ENCODE results near the gene KIF23. TPM values are rescaled to one million over a fixed set of nuclear protein-coding genes. Genes with fewer than 3 reads are reported as not detected.

KIF23 gene
- total RNA-seq, 1 donor from 2014 or later, result 193 TPM

- Histone ChIP-seq H3K27me3 (no peaks in the 10 kb centered on the region), H3K79me2 (ENCODE audit: low read depth) (peaks cover 43% of the 10 kb centered on the region), H3K4me2 (no peak overlapping the region), H4K20me1 (ENCODE audit: low read depth) (peaks cover 32% of the 10 kb centered on the region), H3K4me1 (no peaks in the 10 kb centered on the region), H3K4me3 (no peak overlapping the region), H3K36me3 (peaks cover 35% of the 10 kb centered on the region), H3F3A (ENCODE audit: low read depth) (no peaks in the 10 kb centered on the region), H3K9me3 (ENCODE audit: low read depth) (no peaks in the 10 kb centered on the region), H3K9ac (no peak overlapping the region), H3K27ac (no peak overlapping the region), H2AFZ (replicated peaks) (no peak overlapping the region)
- TF ChIP-seq CTCF (IDR thresholded peaks at IDR 0.05) (no peak), EZH2phosphoT487 (IDR thresholded peaks at IDR 0.05) (no peak), EZH2 (IDR thresholded peaks at IDR 0.05) (no peak)
- H3K9me3 Mint-ChIP-seq, result no peaks in the 10 kb centered on the region
- H3K27ac Mint-ChIP-seq, result no peak overlapping the region
- no peak for DNase-seq (ENCODE audit: low spot score)
- peaks cover 4% of the 10 kb centered on the region for H3K4me1 Mint-ChIP-seq
- H3K4me3 Mint-ChIP-seq, result no peak overlapping the region
- peaks cover 48% of the 10 kb centered on the region for H3K36me3 Mint-ChIP-seq
- no peaks in the 10 kb centered on the region for H3K27me3 Mint-ChIP-seq (ENCODE audit: insufficient read depth, low read depth)
Measured at GRCh38 chr15:69422336-69422895, 8.3 kb downstream of the KIF23 start.

- Histone ChIP-seq H3K27me3 (no peaks in the 10 kb centered on the region), H2AFZ (replicated peaks) (no peak overlapping the region), H3K9ac (no peak overlapping the region), H4K20me1 (ENCODE audit: low read depth) (peaks cover 18% of the 10 kb centered on the region), H3K4me3 (no peak overlapping the region), H3F3A (ENCODE audit: low read depth) (no peaks in the 10 kb centered on the region), H3K79me2 (ENCODE audit: low read depth) (peaks cover 27% of the 10 kb centered on the region), H3K4me2 (no peak overlapping the region), H3K9me3 (ENCODE audit: low read depth) (no peaks in the 10 kb centered on the region), H3K27ac (no peak overlapping the region), H3K36me3 (peaks cover 33% of the 10 kb centered on the region), H3K4me1 (no peaks in the 10 kb centered on the region)
- H3K9me3 Mint-ChIP-seq, result no peaks in the 10 kb centered on the region
- DNase-seq (ENCODE audit: low spot score), result no peak
- H3K27ac Mint-ChIP-seq, result no peak overlapping the region
- H3K36me3 Mint-ChIP-seq, result peaks cover 45% of the 10 kb centered on the region
- no peak for TF ChIP-seq EZH2 (IDR thresholded peaks at IDR 0.05)
- TF ChIP-seq CTCF (IDR thresholded peaks at IDR 0.05), result no peak
- TF ChIP-seq EZH2phosphoT487 (IDR thresholded peaks at IDR 0.05), result no peak
- no peaks in the 10 kb centered on the region for H3K4me1 Mint-ChIP-seq
- no peak overlapping the region for H3K4me3 Mint-ChIP-seq
- H3K27me3 Mint-ChIP-seq (ENCODE audit: insufficient read depth, low read depth), result no peaks in the 10 kb centered on the region
Measured at GRCh38 chr15:69424001-69424400, 9.9 kb downstream of the KIF23 start.

GRCh38 chr15:69424748-69425413, 10.7 kb downstream of the KIF23 start:
- Histone ChIP-seq H2AFZ (replicated peaks) (no peak overlapping the region), H3K4me3 (no peak overlapping the region), H3K79me2 (ENCODE audit: low read depth) (peaks cover 18% of the 10 kb centered on the region), H3K27me3 (no peaks in the 10 kb centered on the region), H3K27ac (no peak overlapping the region), H3K9ac (no peak overlapping the region), H3K36me3 (peaks cover 26% of the 10 kb centered on the region), H4K20me1 (ENCODE audit: low read depth) (peaks cover 16% of the 10 kb centered on the region), H3F3A (ENCODE audit: low read depth) (no peaks in the 10 kb centered on the region), H3K9me3 (ENCODE audit: low read depth) (no peaks in the 10 kb centered on the region), H3K4me2 (no peak overlapping the region), H3K4me1 (no peaks in the 10 kb centered on the region)
- no peak for DNase-seq (ENCODE audit: low spot score)
- no peaks in the 10 kb centered on the region for H3K27me3 Mint-ChIP-seq (ENCODE audit: insufficient read depth, low read depth)
- H3K4me1 Mint-ChIP-seq, result no peaks in the 10 kb centered on the region
- no peaks in the 10 kb centered on the region for H3K9me3 Mint-ChIP-seq
- H3K4me3 Mint-ChIP-seq, result no peak overlapping the region
- H3K27ac Mint-ChIP-seq, result no peak overlapping the region
- H3K36me3 Mint-ChIP-seq, result peaks cover 43% of the 10 kb centered on the region
- TF ChIP-seq CTCF (IDR thresholded peaks at IDR 0.05) (no peak), EZH2 (IDR thresholded peaks at IDR 0.05) (no peak), EZH2phosphoT487 (IDR thresholded peaks at IDR 0.05) (no peak)
